Tongue (tissue), 2 donors: Measurements from ENCODE around the gene SLC35E3. TPM values are rescaled to one million over a fixed set of nuclear protein-coding genes. Genes with fewer than 3 reads are reported as not detected.
"Not testable (repeated sequence)": the region's sequence is repeated elsewhere in the genome, so short reads cannot be mapped to it uniquely, and the experiment has no call there.

ENCODE experiments used
- DNase-seq: peaks from one replicate; pipeline ENCODE4 v3.0.0-alpha.2; 2015
- total RNA-seq: library from RNA; depleted of rRNA; stranded (reverse); fragments of >200 nt; gene quantifications from one replicate; pipeline ENCODE4 v1.2.3, GENCODE V29; 2014

Gene SLC35E3
- total RNA-seq, 1 donor from 2014 or later = 4.2 TPM

- DNase-seq = no peak
Measured at GRCh38 chr12:68814490-68815231, 68.7 kb downstream of the SLC35E3 start.

DNA sequence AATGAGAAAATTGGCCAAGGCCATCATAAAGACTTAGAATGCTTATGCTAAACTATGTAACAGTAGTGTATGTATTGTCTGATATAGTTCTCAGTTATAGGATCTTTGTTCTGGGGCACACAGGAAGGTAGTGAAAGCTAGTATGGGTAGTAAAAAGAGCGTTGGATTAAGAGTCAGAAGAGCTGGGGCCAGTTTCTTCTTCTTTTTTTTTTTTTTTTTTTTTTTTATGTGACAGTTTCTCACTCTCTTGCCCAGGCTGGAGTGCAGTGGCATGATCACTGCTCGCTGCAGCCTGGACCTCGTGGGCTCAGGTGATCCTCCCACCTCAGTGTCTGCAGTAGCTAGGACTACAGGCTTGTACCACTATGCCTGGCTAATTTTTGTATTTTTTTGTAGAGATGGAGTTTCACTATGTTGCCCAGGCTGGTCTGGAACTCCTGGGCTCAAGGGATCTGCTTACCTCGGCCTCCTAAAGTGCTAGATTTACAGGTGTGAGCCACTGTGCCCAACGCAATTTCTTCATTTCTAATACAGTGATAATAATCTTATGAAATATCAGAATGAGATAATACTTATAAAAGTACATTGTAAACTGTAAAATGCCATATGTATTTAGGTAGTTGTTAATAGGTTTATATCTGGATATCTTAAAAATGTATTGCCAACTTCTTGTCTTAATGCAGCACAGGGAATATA, 69.4 kb downstream of the SLC35E3 start:
- no peak for DNase-seq

DNA sequence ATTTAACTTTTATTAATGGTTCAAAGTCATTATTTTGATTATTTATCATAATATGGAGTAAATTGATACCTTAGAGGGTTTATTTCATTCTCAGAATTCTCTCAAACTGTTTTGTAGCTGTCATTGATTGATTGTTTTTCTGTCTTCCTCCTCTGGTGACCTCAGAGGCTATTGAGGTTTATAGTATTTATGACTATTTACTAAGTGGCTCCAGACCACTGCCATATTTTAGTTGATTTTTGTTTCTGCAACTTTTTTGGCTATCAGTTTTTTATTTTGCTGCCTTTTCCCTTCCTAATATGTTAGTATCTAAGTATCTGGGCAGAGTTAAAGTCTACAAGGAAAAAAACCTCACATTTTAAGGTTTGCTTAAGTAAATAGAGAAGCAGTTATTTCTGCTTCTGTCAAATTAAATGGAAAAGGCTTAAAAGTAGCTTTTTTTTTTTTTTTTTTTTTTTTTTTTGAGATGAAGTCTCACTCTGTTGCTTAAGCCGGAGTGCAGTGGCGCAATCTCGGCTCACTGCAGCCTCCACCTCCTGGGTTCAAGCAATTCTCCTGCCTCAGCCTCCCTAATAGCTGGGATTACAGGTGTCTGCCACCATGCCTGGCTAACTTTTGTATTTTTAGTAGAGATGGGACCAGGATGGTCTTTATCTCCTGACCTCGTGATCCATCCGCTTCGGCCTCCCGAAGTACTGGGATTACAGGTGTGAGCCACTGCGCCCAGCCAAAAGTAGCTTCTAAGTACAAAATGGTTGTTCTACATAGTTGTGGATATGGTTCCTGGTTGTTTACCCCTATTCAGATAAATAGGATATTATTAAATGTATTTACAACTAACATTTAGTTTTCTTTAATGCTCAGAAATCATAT, 70.2 kb downstream of the SLC35E3 start:
- DNase-seq = no peak

GRCh38 chr12:68819481-68819880, 73.5 kb downstream of the SLC35E3 start:
- DNase-seq = not testable (repeated sequence)

DNA sequence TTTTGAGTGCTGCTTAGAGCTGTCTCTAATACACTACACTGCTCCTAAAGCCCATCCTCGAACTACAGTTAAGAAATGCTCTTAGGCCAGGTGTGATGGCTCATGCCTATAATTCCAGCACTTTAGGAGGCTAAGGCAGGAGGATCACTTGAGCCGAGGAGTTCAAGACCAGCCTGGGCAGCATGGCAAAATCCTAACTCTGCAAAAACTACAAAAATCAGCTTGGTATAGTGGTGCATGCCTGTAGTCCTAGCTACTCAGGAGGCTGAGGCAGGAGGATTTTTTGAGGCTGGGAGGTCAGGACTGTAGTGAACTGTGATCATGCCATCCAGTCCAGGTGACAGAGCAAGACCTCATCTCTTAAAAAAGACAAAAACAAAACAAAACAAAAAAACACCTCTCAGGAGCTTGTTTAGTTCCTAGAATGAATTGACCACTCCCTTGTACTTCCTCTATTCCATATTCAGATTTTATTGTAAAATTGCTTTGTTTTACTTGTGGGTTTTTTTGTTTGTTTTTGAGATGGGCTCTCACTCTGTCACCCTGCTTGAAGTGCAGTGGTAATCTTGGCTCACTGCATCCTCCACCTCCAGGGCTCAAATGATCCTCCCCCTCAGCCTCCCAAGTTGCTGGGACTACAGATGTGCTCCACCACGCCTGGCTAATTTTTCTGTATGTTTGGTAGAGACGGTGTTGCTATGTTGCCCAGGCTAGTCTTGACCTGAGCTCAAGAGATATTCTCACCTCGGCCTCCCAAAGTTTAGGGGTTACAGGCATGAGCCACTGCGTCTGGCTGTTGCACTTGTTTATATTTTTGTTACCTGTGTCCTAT, 75.6 kb downstream of the SLC35E3 start:
- no peak for DNase-seq

- DNase-seq = no peak
Measured at GRCh38 chr12:68823696-68824095, 77.7 kb downstream of the SLC35E3 start.

GRCh38 chr12:68824131-68824530, 78.2 kb downstream of the SLC35E3 start:
- DNase-seq = no peak

DNA sequence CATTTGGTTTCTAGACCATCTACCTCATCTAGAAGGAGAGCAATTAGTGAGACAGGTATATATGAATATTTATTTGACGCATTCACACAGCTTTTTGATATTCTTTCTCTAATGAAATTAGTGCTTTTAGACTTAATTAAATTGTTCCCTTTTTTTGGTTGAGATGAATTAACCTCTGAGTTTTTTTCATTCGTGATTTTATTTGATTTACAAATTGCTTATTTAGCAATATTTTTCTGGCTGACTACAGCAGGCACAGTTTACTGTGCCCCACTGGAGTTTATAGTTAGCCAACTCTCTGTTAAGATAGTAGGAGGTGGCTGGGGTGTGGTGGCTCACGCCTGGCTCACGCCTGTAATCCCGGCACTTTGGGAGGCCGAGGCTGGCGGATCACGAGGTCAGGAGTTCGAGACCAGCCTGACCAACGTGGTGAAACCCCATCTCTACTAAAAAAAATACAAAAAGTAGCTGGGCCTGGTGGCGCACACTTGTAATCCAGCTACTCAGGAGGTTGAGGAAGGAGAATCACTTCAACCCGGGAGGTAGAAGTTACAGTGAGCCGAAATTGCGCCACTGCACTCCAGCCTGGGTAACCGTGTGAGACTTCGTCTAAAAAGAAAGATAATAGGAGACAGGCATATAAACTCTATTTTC, 78.7 kb downstream of the SLC35E3 start:
- no peak for DNase-seq

GRCh38 chr12:68825569-68826217, 79.7 kb downstream of the SLC35E3 start:
- no peak for DNase-seq

- no peak for DNase-seq
Measured at GRCh38 chr12:68827895-68828671, 82.1 kb downstream of the SLC35E3 start.

GRCh38 chr12:68828672-68829068, 82.7 kb downstream of the SLC35E3 start:
- DNase-seq = no peak

Other genes with a start within 250 kb of the SLC35E3 start
- gene RAP1B, start 135.3 kb upstream of the SLC35E3 start, total RNA-seq = 149 TPM
- 58.4 TPM for gene NUP107, start 59.2 kb upstream of the SLC35E3 start, total RNA-seq
- gene MDM2, start 62.0 kb downstream of the SLC35E3 start, total RNA-seq = 86.6 TPM
- 26.2 TPM for gene CPM, start 187.0 kb downstream of the SLC35E3 start, total RNA-seq